Measurements from ENCODE around the gene ZNF485. TPM values are rescaled to one million over a fixed set of nuclear protein-coding genes. Genes with fewer than 3 reads are reported as not detected.

The ZNF485 gene
- total RNA-seq, 1 donor from 2014 or later: 5.4 TPM

DNA sequence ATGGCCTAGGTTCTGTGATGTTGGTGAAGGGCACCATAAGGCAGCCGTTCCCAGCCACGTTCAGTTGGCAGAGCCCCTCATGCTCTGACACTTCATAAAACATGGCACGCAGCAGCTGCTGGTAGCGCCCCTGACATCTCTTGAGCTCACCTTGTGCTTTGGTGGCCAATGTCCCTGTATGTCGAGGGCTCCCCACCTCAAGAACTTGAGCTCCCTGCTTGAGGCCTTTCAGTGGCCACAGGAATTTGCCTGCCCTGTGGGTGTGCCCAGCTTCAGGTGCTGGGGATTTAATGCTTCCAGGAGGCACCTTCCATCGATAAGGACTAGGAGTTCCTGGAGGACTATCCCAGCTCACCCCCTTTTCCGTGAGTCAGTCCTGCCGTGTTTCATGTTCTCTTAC lies 52.0 kb downstream of the ZNF485 start:
- no peak for DNase-seq (ENCODE audit: extremely low spot score in 2 of 2)

DNA sequence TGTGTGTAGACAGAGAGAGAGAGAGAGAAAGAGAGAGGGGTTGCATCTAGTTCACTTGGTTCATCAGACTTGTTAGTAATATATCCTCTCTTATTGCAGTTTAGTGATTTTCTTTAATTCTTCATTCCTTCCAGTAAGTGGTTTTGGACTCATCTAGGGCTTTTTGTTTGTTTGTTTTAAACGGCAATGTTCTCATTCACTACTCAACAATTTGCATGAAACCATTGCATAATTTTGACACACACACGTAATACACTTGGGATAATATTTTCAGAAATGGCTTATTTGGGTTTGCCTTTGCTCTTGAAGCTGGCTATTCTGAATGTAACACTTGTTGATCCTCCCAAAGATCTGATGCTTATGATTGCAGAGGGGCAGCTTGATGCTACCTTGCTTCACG lies 58.8 kb downstream of the ZNF485 start:
- intact Hi-C loops (cut with DNase I): no loop called here
- TF ChIP-seq POLR2AphosphoS5 (IDR thresholded peaks at IDR 0.05; ENCODE audit: insufficient read depth in 1 of 2, low read depth in 1 of 2) (no peak), POLR2A (IDR thresholded peaks at IDR 0.05) (no peak)
- TF ChIP-seq, protein P1, sequence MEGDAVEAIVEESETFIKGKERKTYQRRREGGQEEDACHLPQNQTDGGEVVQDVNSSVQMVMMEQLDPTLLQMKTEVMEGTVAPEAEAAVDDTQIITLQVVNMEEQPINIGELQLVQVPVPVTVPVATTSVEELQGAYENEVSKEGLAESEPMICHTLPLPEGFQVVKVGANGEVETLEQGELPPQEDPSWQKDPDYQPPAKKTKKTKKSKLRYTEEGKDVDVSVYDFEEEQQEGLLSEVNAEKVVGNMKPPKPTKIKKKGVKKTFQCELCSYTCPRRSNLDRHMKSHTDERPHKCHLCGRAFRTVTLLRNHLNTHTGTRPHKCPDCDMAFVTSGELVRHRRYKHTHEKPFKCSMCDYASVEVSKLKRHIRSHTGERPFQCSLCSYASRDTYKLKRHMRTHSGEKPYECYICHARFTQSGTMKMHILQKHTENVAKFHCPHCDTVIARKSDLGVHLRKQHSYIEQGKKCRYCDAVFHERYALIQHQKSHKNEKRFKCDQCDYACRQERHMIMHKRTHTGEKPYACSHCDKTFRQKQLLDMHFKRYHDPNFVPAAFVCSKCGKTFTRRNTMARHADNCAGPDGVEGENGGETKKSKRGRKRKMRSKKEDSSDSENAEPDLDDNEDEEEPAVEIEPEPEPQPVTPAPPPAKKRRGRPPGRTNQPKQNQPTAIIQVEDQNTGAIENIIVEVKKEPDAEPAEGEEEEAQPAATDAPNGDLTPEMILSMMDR (IDR thresholded peaks at IDR 0.05): no peak
- no peaks in the 10 kb centered on the region for H3K36me3 ChIP-seq
- no peak overlapping the region for H3K4me3 ChIP-seq
- no peaks in the 10 kb centered on the region for H3K4me1 ChIP-seq
- no peaks in the 10 kb centered on the region for H3K27me3 ChIP-seq
- no peak for DNase-seq (ENCODE audit: extremely low spot score in 2 of 2)
- no peak overlapping the region for H3K27ac ChIP-seq
- H3K9me3 ChIP-seq: no peaks in the 10 kb centered on the region

More for the DNA sequence above, 52.0 kb downstream of the ZNF485 start:
- intact Hi-C loops (cut with DNase I): no loop called here
- Histone ChIP-seq H3K4me3 (no peak overlapping the region), H3K27me3 (no peaks in the 10 kb centered on the region), H3K27ac (no peak overlapping the region), H3K36me3 (no peaks in the 10 kb centered on the region), H3K4me1 (no peaks in the 10 kb centered on the region), H3K9me3 (no peaks in the 10 kb centered on the region)
- TF ChIP-seq, protein P1 (IDR thresholded peaks at IDR 0.05): no peak
- TF ChIP-seq POLR2AphosphoS5 (IDR thresholded peaks at IDR 0.05; ENCODE audit: insufficient read depth in 1 of 2, low read depth in 1 of 2): no peak
- no peak for TF ChIP-seq POLR2A (IDR thresholded peaks at IDR 0.05)

DNA sequence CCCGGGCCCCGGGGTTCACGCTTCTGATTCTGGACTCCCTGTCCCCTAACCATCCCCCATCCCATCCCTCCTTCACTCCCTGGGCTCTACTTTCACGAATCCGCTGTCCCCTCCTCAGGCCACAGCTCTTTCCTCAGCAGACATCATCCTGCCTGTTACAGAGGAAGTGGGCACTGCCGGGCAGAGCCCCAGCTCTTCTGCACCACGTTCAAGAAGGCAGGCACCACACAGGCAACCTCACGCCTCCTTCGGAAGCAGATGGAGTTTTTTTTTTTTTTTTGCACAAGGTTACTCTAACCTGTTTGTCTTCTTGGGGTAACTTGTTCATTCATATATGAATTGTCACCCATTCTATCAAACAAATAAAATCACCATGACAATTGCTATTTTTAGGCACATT lies 60.3 kb downstream of the ZNF485 start:
- H3K4me3 ChIP-seq: no peak overlapping the region
- peaks cover 3% of the 10 kb centered on the region for H3K4me1 ChIP-seq
- no peak for DNase-seq (ENCODE audit: extremely low spot score in 2 of 2)
- H3K27me3 ChIP-seq: no peaks in the 10 kb centered on the region
- no peak for TF ChIP-seq POLR2A (IDR thresholded peaks at IDR 0.05)
- TF ChIP-seq, protein P1 (IDR thresholded peaks at IDR 0.05): no peak
- no peak for TF ChIP-seq POLR2AphosphoS5 (IDR thresholded peaks at IDR 0.05; ENCODE audit: insufficient read depth in 1 of 2, low read depth in 1 of 2)
- no peaks in the 10 kb centered on the region for H3K36me3 ChIP-seq
- intact Hi-C loops (cut with DNase I): no loop called here
- no peak overlapping the region for H3K27ac ChIP-seq
- no peaks in the 10 kb centered on the region for H3K9me3 ChIP-seq

DNA sequence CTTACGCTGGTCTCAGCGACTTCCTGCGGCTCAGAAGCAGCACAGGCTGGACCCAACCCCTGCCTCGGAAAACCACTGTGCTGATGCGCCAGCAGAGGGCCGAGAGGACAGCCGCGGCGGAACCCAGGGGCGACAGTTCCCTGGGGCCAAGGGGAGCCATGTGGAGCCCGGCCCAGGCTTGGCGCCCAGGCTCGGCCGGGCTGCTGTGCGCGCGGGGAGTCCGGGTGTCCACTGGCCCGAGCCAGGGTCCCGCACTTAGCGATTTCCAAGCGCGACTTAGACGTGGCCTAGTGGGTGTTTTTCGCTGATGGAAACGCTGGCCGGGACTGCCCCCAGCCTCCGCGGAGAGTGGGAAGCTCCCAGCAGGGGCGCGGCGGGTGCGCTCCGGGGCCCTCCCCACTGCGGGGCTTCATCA lies 61.1 kb downstream of the ZNF485 start:
- H3K4me3 ChIP-seq: peak overlapping the region; percentile 27 to 43
- TF ChIP-seq POLR2A (IDR thresholded peaks at IDR 0.05) (no peak), POLR2AphosphoS5 (IDR thresholded peaks at IDR 0.05; ENCODE audit: insufficient read depth in 1 of 2, low read depth in 1 of 2) (no peak)
- TF ChIP-seq, protein P1 (IDR thresholded peaks at IDR 0.05): no peak
- DNase-seq (ENCODE audit: extremely low spot score in 2 of 2): no peak
- H3K36me3 ChIP-seq: no peaks in the 10 kb centered on the region
- H3K4me1 ChIP-seq: peaks cover 10% of the 10 kb centered on the region
- peak overlapping the region; percentile 2 for H3K27ac ChIP-seq
- H3K27me3 ChIP-seq: no peaks in the 10 kb centered on the region
- no peaks in the 10 kb centered on the region for H3K9me3 ChIP-seq
- intact Hi-C loops (cut with DNase I): no loop called here

Other genes starting within 250 kb of the ZNF485 start
- gene FXYD4, start 234.8 kb upstream of the ZNF485 start, total RNA-seq: not detected
- 150 TPM for gene HNRNPF, start 197.3 kb upstream of the ZNF485 start, total RNA-seq
- gene ZNF487, start 169.3 kb upstream of the ZNF485 start, total RNA-seq: 4.2 TPM
- 3.2 TPM for gene ZNF239, start 31.8 kb upstream of the ZNF485 start, total RNA-seq
- 51.1 TPM for gene ZNF32, start 42.4 kb downstream of the ZNF485 start, total RNA-seq